DMS79 treated with DMSO at 0.1 percent for 48 hours (cell line): Measurements from ENCODE around the gene OSMR.

ENCODE experiments used
- DNase-seq: peaks from one replicate; lab custom pipeline; 2025; lab: John Stamatoyannopoulos, UW

The OSMR gene

GRCh38 chr5:38926121-38926520 is 80.3 kb downstream of the OSMR start:
- no peak for DNase-seq

GRCh38 chr5:38927470-38927869 is 81.7 kb downstream of the OSMR start:
- DNase-seq = no peak

- DNase-seq = no peak
These were observed 84.0 kb downstream of the OSMR start for GRCh38 chr5:38929838-38930237.

- DNase-seq = no peak
These were observed 85.9 kb downstream of the OSMR start for GRCh38 chr5:38931731-38932130.

- no peak for DNase-seq
These were observed 87.1 kb downstream of the OSMR start for GRCh38 chr5:38932854-38933408.

- DNase-seq = no peak
These were observed 89.6 kb downstream of the OSMR start for GRCh38 chr5:38935437-38935836.

- no peak for DNase-seq
These were observed 90.5 kb downstream of the OSMR start for GRCh38 chr5:38936269-38936668.

GRCh38 chr5:38938424-38938823 is 92.6 kb downstream of the OSMR start:
- no peak for DNase-seq

GRCh38 chr5:38938973-38939372 is 93.2 kb downstream of the OSMR start:
- no peak for DNase-seq

- peak; percentile 24 for DNase-seq
These were observed 94.5 kb downstream of the OSMR start for GRCh38 chr5:38940230-38940858.

GRCh38 chr5:38941912-38942311 is 96.1 kb downstream of the OSMR start:
- DNase-seq = no peak

- no peak for DNase-seq
These were observed 98.5 kb downstream of the OSMR start for GRCh38 chr5:38944282-38944681.

GRCh38 chr5:38948501-38948900 is 102.7 kb downstream of the OSMR start:
- DNase-seq = no peak

GRCh38 chr5:38953426-38954012 is 107.7 kb downstream of the OSMR start:
- DNase-seq = no peak

GRCh38 chr5:38961691-38962090 is 115.9 kb downstream of the OSMR start:
- DNase-seq = no peak

GRCh38 chr5:38968665-38969064 is 122.9 kb downstream of the OSMR start:
- DNase-seq = no peak

GRCh38 chr5:38978036-38978435 is 132.2 kb downstream of the OSMR start:
- no peak for DNase-seq

- no peak for DNase-seq
These were observed 133.7 kb downstream of the OSMR start for GRCh38 chr5:38979535-38979934.
